HG02623 (cell line): ENCODE data around the gene PRELID1.
"Not testable (repeated sequence)": the region's sequence is repeated elsewhere in the genome, so short reads cannot be mapped to it uniquely, and the experiment has no call there.

Experiments
- ATAC-seq: cut with Tn5 transposase; IDR thresholded peaks from one replicate; pipeline ENCODE4 v1.9.1; 2021; ENCODE audit warnings: moderate library complexity; ENCODE audit not compliant: unreplicated experiment

Gene PRELID1

GRCh38 chr5:177297922-177298321, 5.7 kb upstream of the PRELID1 start:
- ATAC-seq: no peak

- no peak for ATAC-seq
These were observed 3.9 kb upstream of the PRELID1 start for GRCh38 chr5:177299697-177300096.

- ATAC-seq: peak; percentile 39
These were observed 3.2 kb upstream of the PRELID1 start for GRCh38 chr5:177300236-177300880.

- ATAC-seq: no peak
These were observed 2.6 kb upstream of the PRELID1 start for GRCh38 chr5:177300951-177301350.

GRCh38 chr5:177301503-177302165, 2.0 kb upstream of the PRELID1 start:
- ATAC-seq: no peak

- ATAC-seq: no peak
These were observed 1.1 kb upstream of the PRELID1 start for GRCh38 chr5:177302354-177303110.

GRCh38 chr5:177303925-177304391, 359 bp downstream of the PRELID1 start:
- ATAC-seq: no peak

GRCh38 chr5:177304392-177305119, 957 bp downstream of the PRELID1 start:
- ATAC-seq: no peak

- ATAC-seq: not testable (repeated sequence)
These were observed 2.6 kb downstream of the PRELID1 start for GRCh38 chr5:177306103-177306640.

- ATAC-seq: no peak
These were observed 3.3 kb downstream of the PRELID1 start for GRCh38 chr5:177306674-177307543.

GRCh38 chr5:177307544-177308363, 4.2 kb downstream of the PRELID1 start:
- no peak for ATAC-seq

GRCh38 chr5:177308740-177309139, 5.1 kb downstream of the PRELID1 start:
- ATAC-seq: no peak

GRCh38 chr5:177309351-177310191, 6.0 kb downstream of the PRELID1 start:
- no peak for ATAC-seq

GRCh38 chr5:177310332-177310731, 6.7 kb downstream of the PRELID1 start:
- no peak for ATAC-seq

- ATAC-seq: no peak
These were observed 7.3 kb downstream of the PRELID1 start for GRCh38 chr5:177310757-177311391.

- ATAC-seq: peak; percentile 1
These were observed 7.8 kb downstream of the PRELID1 start for GRCh38 chr5:177311392-177311722.

GRCh38 chr5:177311723-177312648, 8.4 kb downstream of the PRELID1 start, which contains the start of gene MXD3:
Gene MXD3, minus strand, starts transcription at chr5:177311898. Its CDS starts 68 bp downstream, at chr5:177311830.
- peak; percentile 71 for ATAC-seq
